HG02588 (cell line): Measurements from ENCODE around the gene MACROD1.

Source experiments
- ATAC-seq: cut with Tn5 transposase; IDR thresholded peaks from one replicate; pipeline ENCODE4 v1.9.1; 2021; ENCODE audit warnings: mild to moderate bottlenecking, moderate library complexity; ENCODE audit not compliant: unreplicated experiment

The MACROD1 gene

DNA sequence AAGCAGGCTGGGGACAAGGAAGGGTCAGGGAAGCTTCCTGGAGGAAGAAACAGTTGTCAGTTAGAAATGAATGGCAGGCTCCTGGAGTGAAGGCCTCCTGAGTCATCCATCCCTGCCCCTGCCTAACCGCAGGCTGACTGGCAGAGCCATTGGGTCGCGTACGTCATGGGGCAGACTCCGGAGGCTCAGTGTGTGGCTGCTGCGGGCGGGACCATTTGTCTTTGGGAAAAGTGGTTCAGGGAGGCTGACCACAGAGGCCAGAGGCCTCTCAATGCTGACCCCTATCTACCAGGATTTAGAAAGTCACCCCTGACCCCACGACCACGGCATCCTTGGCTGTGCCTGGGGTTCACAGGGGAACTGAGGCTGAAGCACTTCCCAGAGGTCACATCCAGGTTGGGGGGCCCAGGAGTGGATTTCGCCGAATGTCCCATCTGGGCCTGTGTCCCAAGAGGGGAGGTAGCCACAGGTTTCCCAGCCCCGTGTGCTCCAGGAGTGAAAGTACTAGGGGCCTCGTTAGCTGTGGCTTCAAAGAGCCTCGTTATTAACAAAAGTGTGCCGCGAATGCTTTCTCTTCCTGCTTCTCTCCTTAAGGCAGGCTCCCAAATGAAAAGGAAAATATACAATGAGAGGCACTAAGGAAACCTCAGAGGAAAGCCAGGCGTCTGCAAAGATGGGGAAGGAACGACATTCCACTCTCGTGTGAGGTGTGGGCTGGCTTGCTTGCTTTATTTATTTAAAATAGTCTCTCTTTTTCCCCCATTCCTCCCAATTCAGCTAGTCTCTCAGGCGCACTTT lies 71.3 kb downstream of the MACROD1 start:
- ATAC-seq, result no peak

DNA sequence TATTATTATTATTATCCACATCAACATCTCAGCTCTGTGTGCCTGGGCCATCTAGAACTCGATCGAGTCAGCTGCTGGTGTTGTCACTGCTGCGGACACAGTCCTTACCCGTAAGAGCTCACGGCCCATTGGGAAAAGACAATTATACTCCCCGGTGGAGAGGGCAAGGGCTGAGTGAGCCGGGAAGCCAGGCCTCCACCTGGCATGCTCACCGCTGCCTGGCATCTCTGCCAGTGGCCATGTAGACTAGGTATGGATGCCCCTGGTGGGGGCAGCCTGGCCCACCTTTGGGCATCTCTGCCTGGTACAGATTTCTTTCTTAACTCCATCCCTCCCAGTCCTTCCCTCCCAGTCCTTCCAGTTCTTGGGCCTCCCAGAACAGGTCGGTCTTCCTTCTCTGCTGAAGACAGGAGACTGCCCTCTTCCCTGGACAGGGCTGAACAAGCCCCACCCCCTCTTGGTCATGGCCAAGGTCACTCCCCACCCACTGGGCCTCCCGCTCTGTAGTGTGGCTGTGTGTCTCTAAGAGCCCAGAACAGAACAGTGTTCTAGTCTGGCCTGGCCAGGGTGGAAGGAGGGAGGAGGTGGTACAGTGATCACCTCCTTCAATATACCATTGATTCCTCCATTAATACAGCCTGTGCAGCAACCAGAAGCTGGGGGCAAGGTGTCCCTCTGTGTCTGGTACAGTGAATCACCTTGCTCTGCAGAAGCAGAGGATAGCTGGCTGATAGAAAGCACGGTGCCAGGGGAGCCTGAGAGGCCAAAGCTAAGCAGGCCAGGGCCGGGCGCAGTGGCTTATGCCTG lies 72.5 kb downstream of the MACROD1 start:
- no peak for ATAC-seq

DNA sequence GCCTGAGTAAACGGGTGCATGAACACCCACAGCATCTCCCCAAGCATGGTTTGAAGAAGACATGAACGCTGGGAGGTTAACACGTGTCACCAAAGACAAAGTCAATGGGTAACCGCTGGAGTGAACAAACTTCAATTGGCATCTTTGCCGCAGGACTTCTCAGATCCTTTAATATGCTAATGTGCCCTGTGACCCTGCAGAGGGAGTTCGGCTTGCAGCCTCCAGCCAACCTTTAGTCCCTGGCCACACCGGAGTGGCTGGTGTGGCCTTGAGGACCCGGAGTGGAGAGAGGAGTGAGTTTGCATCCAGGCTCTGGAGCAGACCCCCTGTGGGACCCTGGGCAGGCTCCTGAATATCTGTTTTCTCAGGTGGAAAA lies 73.2 kb downstream of the MACROD1 start:
- no peak for ATAC-seq

DNA sequence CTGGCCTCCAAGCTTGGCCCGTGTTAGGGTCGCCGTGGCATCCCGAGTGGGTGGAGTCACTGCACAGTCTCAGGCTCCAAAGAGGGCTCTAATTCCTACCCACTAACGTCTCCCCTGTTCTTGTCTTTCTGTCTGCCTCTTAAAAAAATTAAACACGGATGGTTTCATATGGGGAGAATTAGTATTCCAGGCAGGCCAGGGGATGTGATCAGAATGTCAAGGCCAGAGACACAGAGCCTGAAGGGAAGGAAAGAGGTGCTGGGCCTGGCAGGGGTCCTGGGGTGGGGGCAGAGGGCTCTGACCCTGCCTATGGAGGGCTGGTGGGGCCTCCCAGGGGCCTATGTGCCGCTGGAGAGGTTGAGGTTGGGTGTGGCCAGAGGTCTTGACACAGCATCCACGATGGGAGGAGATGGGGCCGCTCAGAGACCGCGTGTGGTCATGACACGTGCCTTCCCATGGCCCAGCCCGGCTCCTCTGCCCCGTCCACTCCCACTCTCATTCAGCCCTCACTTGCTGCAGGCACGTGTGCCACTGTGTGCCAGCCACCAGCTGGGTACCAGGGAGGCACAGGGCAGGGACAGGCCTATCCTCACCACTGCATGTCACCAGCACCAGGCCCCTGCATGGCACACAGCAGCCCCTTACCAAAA lies 73.7 kb downstream of the MACROD1 start:
- ATAC-seq, result no peak

DNA sequence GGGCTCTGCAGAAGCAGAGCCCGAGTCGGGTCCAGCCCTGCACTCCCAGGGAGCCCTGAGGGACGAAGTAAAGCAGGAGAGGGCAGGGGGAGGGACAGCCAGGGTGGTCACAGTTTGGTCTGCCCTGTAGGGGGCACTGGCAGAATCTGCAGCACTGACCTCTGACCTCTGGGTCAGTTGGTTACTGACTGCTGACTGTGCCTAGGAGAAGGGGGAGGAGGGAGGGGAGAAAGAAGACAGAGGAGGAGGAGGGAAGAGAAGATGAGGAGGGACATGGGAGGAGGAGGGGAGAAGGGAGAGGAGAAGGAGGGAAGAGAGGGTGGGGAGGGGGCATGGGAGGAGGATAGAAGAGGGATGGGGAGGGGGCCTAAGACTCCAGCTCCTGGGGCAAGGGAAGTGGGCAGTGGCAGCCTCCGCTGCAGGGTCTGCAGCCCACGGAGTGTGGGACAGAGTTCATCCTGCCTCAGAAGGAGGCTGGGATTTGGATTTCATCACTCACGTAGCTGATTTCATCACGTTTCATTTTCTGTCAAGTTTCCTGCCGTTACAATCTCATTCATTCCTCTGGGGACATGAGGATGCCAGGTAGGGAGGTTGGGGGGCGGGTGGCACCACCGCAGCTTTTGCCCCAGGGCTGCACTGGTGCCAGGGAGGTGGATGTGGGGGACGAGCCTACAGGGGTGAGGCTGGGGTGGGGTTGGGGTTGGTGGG lies 75.0 kb downstream of the MACROD1 start:
- ATAC-seq, result no peak

DNA sequence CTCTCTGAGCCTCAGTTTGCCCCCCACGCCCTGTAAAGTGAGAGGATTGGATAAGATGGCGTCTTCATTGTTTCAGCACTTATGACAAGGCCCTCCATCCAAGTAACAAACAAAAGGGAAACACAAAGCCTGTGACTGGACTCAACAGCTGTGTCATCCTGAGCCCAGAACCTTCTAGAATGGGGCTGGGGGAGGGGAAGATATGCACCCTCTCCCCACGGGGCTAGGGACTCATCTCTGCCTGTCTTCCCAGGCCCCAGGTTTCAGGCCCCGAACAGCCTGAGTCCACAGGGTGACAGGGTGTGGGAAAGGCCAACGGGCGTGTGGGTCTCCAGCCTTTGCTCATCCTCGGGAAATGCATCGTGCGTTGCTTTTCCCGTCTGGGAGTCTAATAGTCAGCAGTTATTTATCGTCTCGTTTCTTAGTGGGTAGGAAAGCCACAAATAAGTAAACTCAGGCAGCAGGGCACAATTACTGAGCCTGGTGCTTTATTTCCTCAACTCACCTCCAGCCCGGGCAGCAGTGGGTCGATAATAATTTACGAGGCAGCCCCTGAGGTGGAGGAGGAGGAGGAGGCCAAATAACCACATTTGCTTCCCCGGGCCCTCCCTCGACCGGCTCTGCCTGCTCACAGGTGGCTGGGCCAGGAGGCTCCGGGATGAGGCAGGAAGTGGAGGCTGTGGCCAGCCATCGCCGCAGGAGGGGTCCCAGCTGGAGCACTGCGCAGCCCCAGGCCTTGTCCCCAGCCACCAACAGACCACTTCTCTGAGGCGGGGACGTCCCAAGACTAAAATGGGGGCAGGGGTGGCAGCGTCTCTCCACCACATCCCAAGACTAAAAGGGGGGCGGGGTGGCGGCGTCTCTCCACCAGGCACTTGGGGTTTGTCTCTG lies 75.8 kb downstream of the MACROD1 start:
- ATAC-seq, result no peak

DNA sequence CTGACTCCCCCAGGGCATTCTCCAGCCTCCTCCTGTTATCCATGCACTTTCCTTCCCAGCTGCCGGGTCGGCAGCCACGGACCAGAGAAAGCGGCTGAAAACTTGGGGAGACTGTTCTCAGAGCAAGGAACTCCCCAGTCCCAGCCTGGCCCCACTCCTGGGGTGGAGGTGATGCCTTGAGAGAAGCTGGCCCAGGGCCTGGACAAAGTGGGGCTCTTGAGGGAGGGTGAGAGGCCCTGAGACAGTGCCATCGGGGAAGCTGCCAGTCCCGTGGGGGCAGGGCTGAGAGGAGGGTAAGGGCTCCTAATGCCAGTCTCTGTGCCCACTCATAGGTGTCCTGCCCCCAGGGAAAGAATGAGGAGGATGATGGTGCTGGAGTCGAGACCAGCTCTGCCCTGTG lies 76.4 kb downstream of the MACROD1 start:
- no peak for ATAC-seq

DNA sequence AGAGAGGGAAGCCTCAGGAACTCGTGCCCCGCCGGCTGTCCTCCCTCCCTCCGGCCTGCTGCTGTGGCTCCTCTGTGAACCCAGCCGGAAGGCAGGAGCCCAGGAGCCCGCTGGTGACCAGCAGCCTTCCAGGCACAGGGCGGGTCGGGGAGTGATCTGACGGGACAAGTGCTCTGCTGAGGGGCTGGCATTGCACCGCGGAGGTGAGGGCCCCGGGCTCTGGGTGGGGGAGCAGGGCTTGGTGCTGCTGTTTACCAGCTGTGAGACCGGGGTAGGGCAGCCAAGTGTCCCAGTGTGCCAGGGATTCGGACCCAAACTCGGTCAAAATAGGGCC lies 76.9 kb downstream of the MACROD1 start:
- ATAC-seq, result no peak

DNA sequence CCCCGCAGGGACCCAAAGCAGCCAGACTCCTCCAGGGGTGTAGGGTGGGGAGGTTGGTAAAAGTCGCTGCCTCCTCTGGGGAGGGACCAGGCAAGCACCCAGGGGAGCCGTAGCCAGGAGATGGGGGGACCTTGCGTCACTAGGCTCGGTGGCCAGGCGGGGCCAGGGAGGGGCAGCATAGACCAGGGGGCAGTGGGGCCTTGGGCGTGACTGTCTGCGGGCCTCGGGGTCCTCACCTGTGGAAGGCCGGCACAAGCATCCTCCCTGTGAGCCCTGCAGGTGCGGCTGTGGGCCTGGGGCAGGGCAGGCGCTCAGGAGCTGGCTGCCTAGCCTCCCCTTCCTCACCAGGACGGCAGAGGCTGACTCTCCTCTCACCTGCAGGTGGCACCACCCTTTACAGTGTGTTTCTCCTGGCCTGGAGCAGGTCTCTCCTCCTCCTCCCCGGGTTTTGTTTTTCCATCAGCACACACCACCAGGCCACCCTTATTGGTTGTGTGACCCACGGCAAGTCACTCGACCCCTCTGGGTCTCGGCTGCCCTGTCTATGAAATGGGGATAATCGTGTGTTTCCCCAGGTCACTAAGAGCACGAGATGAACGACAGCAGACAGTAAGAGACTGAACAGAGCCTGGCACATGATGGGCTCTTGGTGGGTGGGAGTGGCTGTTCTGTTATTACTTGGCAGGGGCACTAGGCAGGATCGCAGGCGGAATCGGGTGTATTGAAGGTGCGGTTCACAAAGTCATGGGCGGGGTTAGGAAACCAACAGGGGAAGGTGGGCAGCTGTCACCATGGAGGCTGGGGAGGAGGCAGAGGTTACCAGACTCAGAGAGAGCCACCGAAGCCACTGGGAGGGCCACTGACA lies 77.5 kb downstream of the MACROD1 start:
- ATAC-seq, result no peak

DNA sequence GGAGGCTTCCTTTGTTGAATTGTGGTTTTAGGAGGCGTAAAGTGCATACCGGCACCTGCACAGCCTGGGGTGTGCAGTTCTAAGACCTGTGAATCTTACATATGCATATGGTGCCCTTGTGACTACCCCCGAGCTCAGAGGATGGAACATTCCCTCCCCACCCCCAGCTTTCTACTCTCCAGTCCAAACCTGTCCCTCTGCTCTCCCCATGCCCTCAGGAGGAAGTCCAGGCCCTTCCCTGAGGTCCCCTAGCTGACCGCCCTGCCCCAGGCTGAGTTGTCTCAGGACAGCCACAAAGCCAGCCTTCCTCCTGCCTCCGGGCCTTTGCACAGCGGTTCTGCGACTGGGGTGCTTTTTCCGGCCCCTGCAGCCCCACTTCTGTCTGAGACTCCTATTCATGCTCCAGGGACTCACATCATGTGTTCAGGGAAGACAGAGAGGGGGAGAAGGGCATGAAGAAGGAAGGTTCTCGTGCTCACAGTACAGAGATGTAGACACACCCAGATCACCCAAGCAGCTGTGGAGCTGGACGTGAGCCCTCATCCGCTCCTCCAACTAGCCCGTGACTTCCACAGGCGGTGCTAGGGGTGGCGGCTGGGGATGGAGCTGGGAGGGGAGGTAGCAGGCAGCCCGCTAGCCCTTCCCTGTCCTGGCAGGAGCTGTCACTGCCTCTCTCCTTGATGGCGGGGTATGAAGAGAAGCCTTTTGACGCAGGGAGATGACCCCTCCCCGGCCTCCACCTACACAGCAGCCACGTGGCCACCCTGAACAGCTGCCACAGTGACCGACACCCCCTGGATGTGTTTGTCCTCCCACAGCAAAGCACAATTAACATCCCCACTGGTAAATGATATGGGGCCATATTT lies 79.4 kb downstream of the MACROD1 start:
- no peak for ATAC-seq

DNA sequence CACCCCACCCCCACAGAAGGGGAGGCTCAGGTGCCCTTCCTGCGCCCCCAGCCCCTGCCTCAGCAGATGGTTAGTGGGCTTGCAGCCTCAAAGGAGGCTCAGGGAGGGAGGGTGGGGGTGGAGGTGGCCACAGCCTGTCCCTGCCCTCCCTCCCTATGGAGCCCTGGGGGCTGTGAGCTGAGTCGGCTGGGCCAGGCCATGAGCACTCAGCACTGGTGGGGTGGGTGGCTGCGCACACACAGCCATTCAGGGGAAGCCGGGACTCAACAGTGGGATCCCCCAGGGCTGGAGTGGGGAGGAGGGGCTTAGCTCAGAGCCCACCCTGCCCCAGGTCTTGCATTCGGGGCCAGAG lies 80.0 kb downstream of the MACROD1 start:
- ATAC-seq, result no peak

DNA sequence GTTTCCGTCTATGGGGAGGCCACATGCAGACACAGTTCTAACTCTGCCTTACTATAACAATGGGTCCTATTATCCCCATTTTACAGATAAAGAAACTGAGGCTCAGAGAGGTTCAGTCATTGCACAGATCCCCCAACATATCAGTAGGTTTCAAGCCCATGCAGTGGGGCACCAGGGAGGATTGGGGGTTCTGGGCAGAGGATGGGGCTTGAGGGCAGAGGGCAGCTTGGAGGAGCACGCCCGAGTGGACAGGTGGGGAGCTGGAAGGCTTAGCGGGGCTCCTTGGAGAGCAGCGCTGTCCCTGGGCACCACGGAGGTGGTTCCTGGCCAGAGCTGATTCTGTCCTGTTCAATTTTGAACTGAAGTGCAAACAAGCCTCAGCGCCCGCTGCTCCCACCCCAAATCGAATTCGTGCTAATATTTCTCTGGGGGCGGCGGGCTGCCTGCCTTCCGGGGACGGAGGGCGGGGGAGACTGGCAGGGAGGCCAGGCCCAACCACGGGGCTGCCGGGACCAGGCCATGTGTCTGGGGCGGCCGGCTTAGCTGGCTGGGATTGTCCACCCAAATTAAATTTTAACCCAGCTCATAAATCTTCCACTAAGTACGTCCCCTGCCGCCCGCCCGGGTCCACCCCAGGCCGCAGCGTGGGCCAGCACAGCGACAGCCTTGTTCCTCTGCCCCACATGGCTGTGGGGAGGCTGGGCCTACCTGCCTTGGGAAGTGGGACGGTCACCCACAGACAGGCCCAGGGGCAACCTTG lies 80.8 kb downstream of the MACROD1 start:
- no peak for ATAC-seq

DNA sequence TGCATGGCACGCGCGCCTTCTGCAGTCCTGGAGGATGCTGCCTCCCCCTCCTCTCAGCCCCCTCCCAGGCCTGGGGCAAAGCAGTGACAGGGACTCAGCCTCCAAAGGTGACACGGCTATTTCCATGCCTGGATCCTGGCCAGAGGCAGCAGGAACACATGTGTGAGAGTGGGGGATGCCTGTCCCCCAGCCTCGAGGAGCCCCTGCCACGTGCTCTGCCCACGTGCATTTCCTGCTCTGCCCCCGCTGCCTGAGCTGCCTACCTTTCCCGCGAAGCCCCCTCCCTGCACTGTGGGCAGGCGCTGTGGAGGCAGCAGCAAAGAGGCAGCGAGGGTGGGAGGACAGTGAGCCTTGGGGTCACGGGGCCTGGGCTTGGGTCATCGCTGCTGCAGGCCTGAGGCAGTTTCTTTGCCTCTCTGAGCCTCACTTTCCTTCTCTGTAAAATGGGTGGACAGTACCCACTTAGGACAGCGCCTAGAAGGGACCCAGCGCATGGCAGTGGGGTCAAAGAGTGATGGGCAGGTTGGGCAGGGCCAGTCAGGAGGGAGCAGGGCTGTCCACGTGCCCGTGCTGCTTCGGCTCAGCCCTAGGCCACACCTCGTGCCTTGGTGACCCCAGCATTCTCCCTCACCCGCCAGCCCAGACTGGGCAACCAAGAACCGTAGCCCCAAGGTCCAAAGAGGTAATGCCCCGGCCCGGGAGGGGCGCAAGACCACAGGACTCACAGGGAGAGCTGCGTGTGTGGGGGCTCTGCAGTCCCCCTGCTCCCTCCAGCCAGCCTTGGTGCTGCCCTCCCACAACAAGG lies 81.6 kb downstream of the MACROD1 start:
- ATAC-seq, result no peak

DNA sequence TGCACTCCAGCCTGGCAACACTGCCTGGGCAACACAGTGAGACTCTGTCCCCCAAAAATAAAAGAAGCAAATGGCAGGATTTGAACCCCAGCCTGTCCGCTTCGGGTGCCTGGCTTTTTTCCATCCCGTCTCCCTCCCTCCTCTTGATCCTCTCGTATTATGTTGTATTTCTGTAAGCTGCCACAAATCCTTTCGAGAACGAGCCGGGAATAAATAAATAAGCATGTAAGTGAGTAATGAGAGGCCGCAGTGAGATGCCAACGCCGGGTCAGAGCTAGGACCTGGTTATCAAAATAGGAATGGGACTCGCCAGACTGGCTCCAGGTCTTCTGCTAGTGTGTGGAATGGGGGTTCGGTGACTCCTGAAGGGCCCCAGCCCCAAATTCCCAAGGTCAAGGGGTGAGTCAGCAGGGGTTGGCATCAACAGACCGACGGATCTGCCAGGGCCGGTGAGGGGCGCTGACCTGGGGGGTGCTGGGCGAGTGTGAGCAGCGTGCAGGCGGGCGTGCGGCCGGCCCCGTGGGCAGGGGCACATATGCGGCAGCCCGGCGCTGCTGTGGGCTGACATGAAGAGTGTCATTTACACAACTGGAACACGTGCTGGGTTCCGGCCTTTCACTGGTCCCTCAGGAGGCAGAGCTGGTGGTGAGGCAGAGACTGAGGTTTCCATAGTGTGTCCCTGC lies 82.4 kb downstream of the MACROD1 start:
- ATAC-seq, result no peak

DNA sequence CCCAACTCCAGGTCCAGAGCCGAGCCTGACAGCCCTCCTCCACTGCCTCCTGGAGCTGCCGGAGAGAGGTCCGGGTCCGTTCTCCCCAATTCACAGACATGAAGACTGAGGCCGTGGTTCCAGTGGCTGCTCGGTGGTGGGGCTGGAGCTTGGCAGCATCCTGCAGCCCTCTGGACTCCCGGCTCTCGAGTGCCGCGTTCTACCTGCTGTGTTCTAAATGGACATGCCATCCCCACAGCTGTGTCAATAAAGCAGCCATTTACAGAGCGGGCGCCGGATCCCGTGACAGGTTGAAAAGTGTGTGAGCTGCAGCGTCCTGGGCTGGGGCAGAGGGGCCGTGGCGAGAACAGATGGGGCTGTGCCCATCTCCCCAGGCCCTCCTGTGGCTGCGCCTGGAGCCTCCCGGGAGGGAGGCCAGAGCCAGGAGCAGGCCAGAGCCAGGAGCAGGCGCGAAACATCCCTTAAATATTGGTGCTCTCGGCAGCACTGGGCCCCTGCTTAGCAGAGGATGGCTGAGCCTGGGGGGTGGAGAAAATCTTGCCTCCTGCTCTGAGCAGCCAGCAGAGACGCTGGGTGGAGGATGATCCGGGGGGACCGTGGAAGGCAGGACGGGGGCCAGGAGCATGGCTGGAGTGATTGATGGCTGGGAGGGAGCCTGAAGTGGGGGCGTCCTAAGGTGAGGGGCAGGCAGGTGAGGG lies 84.0 kb downstream of the MACROD1 start:
- no peak for ATAC-seq

DNA sequence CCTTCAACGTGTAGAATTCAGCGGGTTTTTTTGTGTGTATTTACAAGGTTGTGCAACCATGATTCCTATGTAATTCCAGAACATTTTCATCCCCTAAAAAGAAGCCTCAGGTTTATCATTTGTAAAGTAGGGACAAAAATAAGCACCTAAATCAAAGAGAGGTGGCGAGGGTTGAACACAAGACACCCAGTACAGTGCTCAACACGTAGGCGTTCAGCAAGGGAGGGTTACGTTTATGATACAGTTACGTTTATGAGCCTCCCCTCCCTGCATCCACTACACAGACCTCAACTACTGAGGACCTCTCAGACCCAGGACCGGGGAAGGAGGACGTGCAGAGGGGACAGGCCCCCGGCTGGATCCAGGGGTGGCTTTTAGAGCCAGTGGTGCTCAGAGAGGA lies 85.5 kb downstream of the MACROD1 start:
- ATAC-seq, result no peak
